ENCODE results near the gene ZNF320. TPM values are rescaled to one million over a fixed set of nuclear protein-coding genes. Genes with fewer than 3 reads are reported as not detected.

The ZNF320 gene
- total RNA-seq, 1 donor from 2014 or later: 31.6 TPM

- Histone ChIP-seq H3K79me2 (ENCODE audit: insufficient read depth, low read length) (no peaks in the 10 kb centered on the region), H4K20me1 (ENCODE audit: insufficient read depth, low read length) (no peaks in the 10 kb centered on the region), H3K9ac (ENCODE audit: low read length) (peak overlapping the region; percentile 66), H3K36me3 (ENCODE audit: insufficient read depth, low read length) (no peaks in the 10 kb centered on the region), H3K4me1 (ENCODE audit: insufficient read depth, low read length) (no peaks in the 10 kb centered on the region), H3K9me3 (ENCODE audit: insufficient read depth, low read depth, low read length) (peaks cover 11% of the 10 kb centered on the region), H3K4me2 (ENCODE audit: low read length) (peak overlapping the region; percentile 91), H2AFZ (ENCODE audit: low read depth, low read length) (peak overlapping the region; percentile 85), H3K27me3 (ENCODE audit: insufficient read depth, low read length) (no peaks in the 10 kb centered on the region), H3K4me3 (ENCODE audit: insufficient read depth, low read depth, low read length) (peak overlapping the region; percentile 79), H3K27ac (ENCODE audit: low read depth, low read length) (no peak overlapping the region)
- Mint-ChIP-seq H3K27me3 (ENCODE audit: low read depth, unreplicated experiment) (no peaks in the 10 kb centered on the region), H3K9me3 (ENCODE audit: unreplicated experiment) (peaks cover 22% of the 10 kb centered on the region), H3K4me1 (ENCODE audit: low read depth, unreplicated experiment) (peaks cover 11% of the 10 kb centered on the region), H3K4me3 (ENCODE audit: unreplicated experiment) (peak overlapping the region; percentile 94), H3K27ac (ENCODE audit: unreplicated experiment) (peak overlapping the region; percentile 83), H3K36me3 (ENCODE audit: low read depth, unreplicated experiment) (peaks cover 14% of the 10 kb centered on the region)
- FAIRE-seq (no peak), DNase-seq (ENCODE audit: low read depth) (no peak)
- TF ChIP-seq EZH2 (IDR thresholded peaks at IDR 0.05; ENCODE audit: insufficient read depth, low read length) (no peak), CTCF (IDR thresholded peaks at IDR 0.05; ENCODE audit: insufficient read depth, low read depth, low read length) (no peak)
Observed at GRCh38 chr19:52943134-52943883, 45.9 kb upstream of the ZNF320 start.

GRCh38 chr19:52942386-52943133, 45.1 kb upstream of the ZNF320 start:
- Histone ChIP-seq H3K27me3 (ENCODE audit: insufficient read depth, low read length) (no peaks in the 10 kb centered on the region), H3K4me3 (ENCODE audit: insufficient read depth, low read depth, low read length) (peak overlapping the region; percentile 79), H4K20me1 (ENCODE audit: insufficient read depth, low read length) (no peaks in the 10 kb centered on the region), H2AFZ (ENCODE audit: low read depth, low read length) (peak overlapping the region; percentile 90), H3K4me1 (ENCODE audit: insufficient read depth, low read length) (no peaks in the 10 kb centered on the region), H3K36me3 (ENCODE audit: insufficient read depth, low read length) (no peaks in the 10 kb centered on the region), H3K4me2 (ENCODE audit: low read length) (peak overlapping the region; percentile 91), H3K9me3 (ENCODE audit: insufficient read depth, low read depth, low read length) (peaks cover 6% of the 10 kb centered on the region), H3K27ac (ENCODE audit: low read depth, low read length) (peak overlapping the region; percentile 26), H3K79me2 (ENCODE audit: insufficient read depth, low read length) (peaks cover 2% of the 10 kb centered on the region), H3K9ac (ENCODE audit: low read length) (peak overlapping the region; percentile 79)
- no peaks in the 10 kb centered on the region for H3K27me3 Mint-ChIP-seq (ENCODE audit: low read depth, unreplicated experiment)
- no peak for FAIRE-seq
- H3K9me3 Mint-ChIP-seq (ENCODE audit: unreplicated experiment): peaks cover 16% of the 10 kb centered on the region
- peaks cover 8% of the 10 kb centered on the region for H3K36me3 Mint-ChIP-seq (ENCODE audit: low read depth, unreplicated experiment)
- H3K4me1 Mint-ChIP-seq (ENCODE audit: low read depth, unreplicated experiment): peaks cover 11% of the 10 kb centered on the region
- DNase-seq (ENCODE audit: low read depth): peak; percentile 64
- TF ChIP-seq CTCF (IDR thresholded peaks at IDR 0.05; ENCODE audit: insufficient read depth, low read depth, low read length) (no peak), EZH2 (IDR thresholded peaks at IDR 0.05; ENCODE audit: insufficient read depth, low read length) (no peak)
- H3K27ac Mint-ChIP-seq (ENCODE audit: unreplicated experiment): peak overlapping the region; percentile 83
- peak overlapping the region; percentile 94 for H3K4me3 Mint-ChIP-seq (ENCODE audit: unreplicated experiment)
